Liver (tissue), 3 donors: ENCODE data around the gene NXPH1.

Source experiments
- ATF3 ChIP-seq: IDR thresholded peaks from 2 replicates; pipeline ENCODE4 v1.6.1; 2016; ENCODE audit warnings: antibody characterized with exemption
- CTCF ChIP-seq: fragments of 150-350 bp; IDR thresholded peaks from 2 replicates; pipeline ENCODE4 v1.5.1; 2017; ENCODE audit warnings: improper control_type of control experiment, low read depth, low read length; ENCODE audit not compliant: missing input control
- GABPA ChIP-seq, 2 donors: IDR thresholded peaks in 1 of 2; conservative IDR thresholded peaks in 1 of 2; 2 replicates each; pipeline ENCODE4 v1.6.1; 2016; ENCODE audit warnings: antibody characterized with exemption in 2 of 2, mild to moderate bottlenecking in 1 of 2, moderate library complexity in 1 of 2
- HNF4A ChIP-seq, 2 donors: conservative IDR thresholded peaks; 2 replicates each; pipeline ENCODE4 v1.6.1; 2016; ENCODE audit warnings: antibody characterized with exemption in 2 of 2, mild to moderate bottlenecking in 2 of 2
- HNF4G ChIP-seq: IDR thresholded peaks from 2 replicates; pipeline ENCODE4 v1.6.1; 2016; ENCODE audit warnings: antibody characterized with exemption
- NR2F2 ChIP-seq: IDR thresholded peaks from 2 replicates; pipeline ENCODE4 v1.6.1; 2016; ENCODE audit warnings: antibody characterized with exemption
- RAD21 ChIP-seq, 2 donors: IDR thresholded peaks; 2 replicates each; pipeline ENCODE4 v1.6.1; 2016; ENCODE audit warnings: antibody characterized with exemption in 2 of 2, mild to moderate bottlenecking in 2 of 2
- REST ChIP-seq: IDR thresholded peaks from 2 replicates; pipeline ENCODE4 v1.6.1; 2016; ENCODE audit warnings: antibody characterized with exemption, mild to moderate bottlenecking
- SP1 ChIP-seq: IDR thresholded peaks from 2 replicates; pipeline ENCODE4 v1.6.1; 2018; ENCODE audit warnings: antibody characterized with exemption, mild to moderate bottlenecking
- TAF1 ChIP-seq: conservative IDR thresholded peaks from 2 replicates; pipeline ENCODE4 v1.6.1; 2016; ENCODE audit warnings: antibody characterized with exemption, mild to moderate bottlenecking
- YY1 ChIP-seq: IDR thresholded peaks from 2 replicates; pipeline ENCODE4 v1.6.1; 2016; ENCODE audit warnings: antibody characterized with exemption, mild to moderate bottlenecking
- donor health status: healthy.
- donor health status: healthy.

DNA sequence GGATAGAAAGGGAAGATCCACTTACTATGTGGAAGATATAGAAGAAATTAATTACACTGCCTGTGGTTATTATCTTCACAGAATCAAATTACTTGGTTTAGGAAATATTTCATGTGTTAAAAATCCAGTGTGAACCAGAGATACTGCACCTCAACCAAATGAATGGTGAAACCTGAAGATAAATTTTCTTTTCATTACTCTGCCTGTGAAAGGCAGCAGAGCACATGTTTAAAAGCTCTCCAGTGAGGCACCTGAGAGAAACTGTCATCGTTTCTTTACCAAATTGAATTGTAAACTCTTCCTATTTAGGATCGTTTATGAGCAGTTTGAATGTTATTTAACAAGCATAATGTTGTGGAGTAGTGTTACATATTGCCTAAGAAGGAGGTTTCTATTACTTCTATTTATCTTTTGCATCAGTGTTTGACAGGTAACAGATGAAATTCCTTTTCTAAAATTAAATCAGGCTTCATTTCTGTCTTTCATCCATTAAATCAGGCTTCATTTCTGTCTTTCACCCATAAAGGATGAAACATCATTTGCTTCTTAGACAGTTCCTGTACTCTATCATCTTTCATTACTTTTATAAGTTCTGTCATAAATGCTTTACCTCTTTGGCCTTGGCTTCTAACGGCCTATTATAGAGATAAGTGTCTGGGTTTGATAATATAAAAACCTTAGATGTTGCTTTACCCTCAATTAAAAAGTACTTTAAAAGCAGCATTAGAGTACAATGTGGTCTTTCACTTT is 266.6 kb downstream of the NXPH1 start:
- TF ChIP-seq CTCF (no peak), ATF3 (no peak), RAD21 (IDR thresholded peaks at IDR 0.05) (no peak), YY1 (no peak), HNF4A (conservative IDR thresholded peaks at IDR 0.05) (no peak), HNF4G (no peak), TAF1 (no peak), REST (no peak), SP1 (no peak), GABPA (IDR thresholded peaks at IDR 0.05 in 1 of 2, conservative IDR thresholded peaks at IDR 0.05 in 1 of 2) (no peak), NR2F2 (no peak)
